Neural progenitor cell (in vitro differentiated cells): Measurements from ENCODE around the gene PEMT.

Experiments
- EZH2 ChIP-seq: fragments of 200-600 bp; sonication (generic); IDR thresholded peaks from 2 replicates; pipeline ENCODE4 v1.6.1; 2017; ENCODE audit warnings: antibody characterized with exemption, mild to moderate bottlenecking, moderate library complexity
- EZH2phosphoT487 ChIP-seq: fragments of 200-600 bp; sonication (generic); IDR thresholded peaks from 2 replicates; pipeline ENCODE4 v1.6.1; 2017; ENCODE audit warnings: antibody characterized with exemption
- TF ChIP-seq, protein P1 (sequence below): fragments of 200-600 bp; sonication (generic); IDR thresholded peaks from 2 replicates; pipeline ENCODE4 v1.5.1; 2017; ENCODE audit warnings: antibody characterized with exemption, mild to moderate bottlenecking

DNA sequence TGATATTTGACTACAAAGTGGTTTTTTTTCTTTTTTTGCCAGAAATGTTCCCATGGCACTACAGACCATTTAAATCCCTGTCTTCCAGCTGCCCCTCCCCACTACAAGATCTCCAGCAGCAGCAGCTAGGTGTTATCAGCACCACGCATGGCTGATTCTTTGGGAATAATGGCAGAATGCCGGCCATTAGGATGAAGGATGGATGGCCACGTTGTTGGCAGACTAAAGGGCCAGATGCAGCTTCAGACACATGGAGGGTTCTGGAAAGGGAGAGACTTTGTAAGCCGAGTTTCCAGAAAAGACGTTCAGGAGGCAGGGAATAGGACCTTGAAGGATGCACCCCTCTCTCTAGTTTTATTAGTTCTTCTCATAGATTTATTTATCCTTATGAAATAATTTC is 125.0 kb downstream of the PEMT start:
- TF ChIP-seq, protein P1, sequence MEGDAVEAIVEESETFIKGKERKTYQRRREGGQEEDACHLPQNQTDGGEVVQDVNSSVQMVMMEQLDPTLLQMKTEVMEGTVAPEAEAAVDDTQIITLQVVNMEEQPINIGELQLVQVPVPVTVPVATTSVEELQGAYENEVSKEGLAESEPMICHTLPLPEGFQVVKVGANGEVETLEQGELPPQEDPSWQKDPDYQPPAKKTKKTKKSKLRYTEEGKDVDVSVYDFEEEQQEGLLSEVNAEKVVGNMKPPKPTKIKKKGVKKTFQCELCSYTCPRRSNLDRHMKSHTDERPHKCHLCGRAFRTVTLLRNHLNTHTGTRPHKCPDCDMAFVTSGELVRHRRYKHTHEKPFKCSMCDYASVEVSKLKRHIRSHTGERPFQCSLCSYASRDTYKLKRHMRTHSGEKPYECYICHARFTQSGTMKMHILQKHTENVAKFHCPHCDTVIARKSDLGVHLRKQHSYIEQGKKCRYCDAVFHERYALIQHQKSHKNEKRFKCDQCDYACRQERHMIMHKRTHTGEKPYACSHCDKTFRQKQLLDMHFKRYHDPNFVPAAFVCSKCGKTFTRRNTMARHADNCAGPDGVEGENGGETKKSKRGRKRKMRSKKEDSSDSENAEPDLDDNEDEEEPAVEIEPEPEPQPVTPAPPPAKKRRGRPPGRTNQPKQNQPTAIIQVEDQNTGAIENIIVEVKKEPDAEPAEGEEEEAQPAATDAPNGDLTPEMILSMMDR = no peak
- TF ChIP-seq EZH2 (no peak), EZH2phosphoT487 (no peak)
